Epidermal melanocyte (primary cell): Measurements from ENCODE around the gene ZNF787.
A peak's percentile ranks its signal among the peaks of the same experiment; 100 is the strongest.

Experiments used
- DNase-seq: peaks from one replicate; pipeline ENCODE4 v3.0.0; 2011; ENCODE audit warnings: low spot score; ENCODE audit not compliant: insufficient read length

The ZNF787 gene

DNA sequence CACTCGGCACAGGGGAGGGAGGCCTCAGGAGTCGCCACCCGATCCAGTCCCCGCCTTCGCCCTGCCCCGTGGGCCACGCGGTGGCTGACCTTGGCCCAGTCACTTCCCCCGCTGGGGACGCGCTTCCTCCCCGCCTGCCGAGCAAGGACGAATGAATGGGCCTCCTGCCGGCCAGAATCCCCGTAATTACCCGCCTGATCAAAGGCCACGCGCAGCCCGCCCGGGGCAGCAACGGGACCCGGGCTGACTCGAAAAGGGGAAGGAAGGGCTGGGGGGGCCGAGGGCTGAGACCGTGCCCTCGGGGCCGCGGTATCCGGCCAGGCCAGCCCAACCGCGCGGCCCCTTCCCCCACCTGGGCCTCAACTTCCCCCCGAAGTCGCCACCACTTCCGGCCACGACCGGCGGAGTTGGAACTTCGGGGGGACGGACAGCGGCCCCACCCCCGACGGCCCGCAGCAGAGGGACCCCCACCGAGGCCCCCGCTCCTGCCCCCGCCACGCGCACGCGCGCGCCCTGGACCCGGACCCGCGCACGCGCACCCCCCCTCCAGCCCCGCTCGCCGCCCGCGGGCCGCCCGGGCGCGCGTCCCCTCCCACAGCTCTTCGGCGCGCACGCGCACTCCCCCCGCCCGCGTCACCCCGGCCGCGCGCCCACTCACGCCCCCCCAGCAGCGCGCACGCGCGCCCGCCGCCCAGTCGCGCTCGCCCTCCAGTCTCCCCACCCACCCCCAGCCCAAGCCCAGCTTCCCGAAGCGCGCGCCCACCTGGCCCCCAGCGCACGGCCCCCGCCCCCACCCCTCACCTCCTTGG lies 520 bp downstream of the ZNF787 start:
- peak; percentile 76 for DNase-seq

DNA sequence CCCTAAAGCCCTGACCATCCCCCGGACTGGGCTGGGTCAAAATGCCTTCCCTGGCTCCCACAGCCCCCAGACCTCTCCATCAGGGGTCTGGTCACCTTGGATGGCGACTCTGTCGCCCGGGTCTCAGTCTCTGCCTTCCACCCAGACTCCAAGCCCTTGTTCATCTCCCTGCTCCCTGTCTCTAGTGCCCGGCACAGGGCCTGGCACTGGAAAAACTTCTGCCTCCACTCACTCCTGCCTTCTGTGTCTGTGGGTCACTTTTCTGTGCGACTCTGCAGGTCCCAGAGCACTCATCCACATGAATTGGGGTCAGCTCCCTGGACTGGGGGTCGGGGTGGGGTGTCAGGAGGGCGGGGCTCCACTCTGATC lies 1.1 kb downstream of the ZNF787 start:
- no peak for DNase-seq

DNA sequence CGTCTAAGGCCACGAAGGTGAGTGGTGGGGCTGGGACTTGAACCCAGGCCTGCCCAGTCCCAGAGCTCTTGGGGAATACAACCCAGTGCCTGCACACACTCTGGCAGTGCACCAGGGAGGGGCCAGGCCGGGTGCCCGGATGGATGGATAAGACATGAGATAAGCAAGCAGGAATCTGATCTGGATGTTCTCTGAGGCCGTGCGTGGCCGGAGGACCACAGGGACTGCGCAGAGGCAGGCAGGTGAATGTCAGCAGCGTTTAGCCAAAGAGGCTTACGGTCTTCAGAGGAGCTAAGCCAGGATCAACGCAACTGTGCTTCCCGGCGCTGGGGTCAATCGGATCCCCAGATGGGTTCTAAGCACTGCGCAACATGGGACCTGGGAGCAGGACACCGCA lies 1.5 kb downstream of the ZNF787 start:
- no peak for DNase-seq

- DNase-seq = no peak
Measured at GRCh38 chr19:56118666-56119581, 2.2 kb downstream of the ZNF787 start.

DNA sequence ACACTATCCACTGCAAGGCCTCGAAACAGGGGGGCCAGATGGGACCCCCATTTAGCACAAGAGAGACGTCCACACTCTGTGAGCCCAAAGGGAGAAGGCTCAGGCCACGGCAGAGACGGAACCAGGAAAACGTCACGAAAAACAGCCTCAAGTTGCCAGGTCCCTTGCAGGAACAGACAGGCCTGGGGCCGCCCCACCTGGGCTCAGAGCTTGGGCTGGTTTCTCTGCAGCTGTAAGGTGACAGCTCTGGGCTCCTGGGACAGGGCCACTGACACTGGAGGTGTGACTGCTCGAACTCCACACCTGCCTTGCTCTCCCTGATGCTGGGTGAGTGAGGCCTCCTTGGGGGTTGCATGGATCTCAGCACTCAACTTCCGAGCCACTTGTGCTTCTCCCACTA lies 3.2 kb downstream of the ZNF787 start:
- no peak for DNase-seq

GRCh38 chr19:56117376-56117884 lies 3.7 kb downstream of the ZNF787 start:
- no peak for DNase-seq

DNA sequence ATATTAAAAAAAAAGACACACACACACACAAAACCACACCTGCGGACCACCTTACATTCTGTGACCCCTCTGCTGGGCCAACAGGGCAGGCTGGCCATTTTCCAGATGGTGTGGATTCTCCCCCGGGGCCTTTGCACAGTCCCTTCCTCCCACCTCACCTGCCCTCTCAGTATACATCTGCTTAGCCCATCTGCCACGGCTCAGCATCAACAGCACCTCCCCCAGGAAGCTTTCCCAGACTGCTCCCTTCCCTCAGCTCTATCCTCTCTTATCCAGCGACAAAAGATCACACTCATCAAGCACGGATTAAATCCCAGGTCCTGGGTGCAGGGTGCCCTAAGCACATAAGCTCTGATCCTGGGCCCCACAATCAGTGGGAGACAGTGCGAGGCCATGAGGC lies 4.5 kb downstream of the ZNF787 start:
- no peak for DNase-seq

GRCh38 chr19:56115490-56115889 lies 5.6 kb downstream of the ZNF787 start:
- no peak for DNase-seq

GRCh38 chr19:56114778-56115110 lies 6.4 kb downstream of the ZNF787 start:
- DNase-seq = no peak

DNA sequence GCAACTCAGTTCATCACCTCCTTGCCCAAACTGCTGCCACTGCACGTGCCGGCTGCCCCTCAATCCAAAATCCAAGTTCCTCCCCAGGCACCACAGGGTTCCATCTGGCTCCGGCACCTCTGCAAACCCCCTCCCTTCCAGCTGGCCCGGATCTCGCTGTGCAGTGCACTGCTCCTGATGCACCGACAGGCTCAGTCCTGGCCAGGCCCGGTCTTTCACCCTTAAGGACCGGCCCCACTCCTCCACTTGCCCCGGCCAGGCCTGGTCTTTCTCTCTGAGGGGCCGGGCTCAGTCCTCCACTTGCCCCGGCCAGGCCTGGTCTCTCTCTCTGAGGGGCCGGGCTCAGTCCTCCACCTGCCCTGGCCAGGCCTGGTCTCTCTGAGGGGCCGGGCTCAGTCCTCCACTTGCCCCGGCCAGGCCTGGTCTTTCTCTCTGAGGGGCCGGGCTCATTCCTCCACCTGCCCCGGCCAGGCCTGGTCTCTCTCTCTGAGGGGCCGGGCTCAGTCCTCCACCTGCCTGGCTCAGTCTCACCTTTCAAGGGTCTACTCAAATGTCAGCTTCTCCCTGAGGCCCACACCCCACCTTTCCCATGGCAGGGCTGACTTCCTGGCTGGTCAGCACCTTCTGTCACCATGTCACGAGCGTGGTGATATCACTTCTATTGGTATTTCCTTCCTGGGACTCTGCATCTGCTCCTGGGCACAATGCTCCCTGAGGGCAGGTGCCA lies 6.9 kb downstream of the ZNF787 start:
- DNase-seq = no peak

DNA sequence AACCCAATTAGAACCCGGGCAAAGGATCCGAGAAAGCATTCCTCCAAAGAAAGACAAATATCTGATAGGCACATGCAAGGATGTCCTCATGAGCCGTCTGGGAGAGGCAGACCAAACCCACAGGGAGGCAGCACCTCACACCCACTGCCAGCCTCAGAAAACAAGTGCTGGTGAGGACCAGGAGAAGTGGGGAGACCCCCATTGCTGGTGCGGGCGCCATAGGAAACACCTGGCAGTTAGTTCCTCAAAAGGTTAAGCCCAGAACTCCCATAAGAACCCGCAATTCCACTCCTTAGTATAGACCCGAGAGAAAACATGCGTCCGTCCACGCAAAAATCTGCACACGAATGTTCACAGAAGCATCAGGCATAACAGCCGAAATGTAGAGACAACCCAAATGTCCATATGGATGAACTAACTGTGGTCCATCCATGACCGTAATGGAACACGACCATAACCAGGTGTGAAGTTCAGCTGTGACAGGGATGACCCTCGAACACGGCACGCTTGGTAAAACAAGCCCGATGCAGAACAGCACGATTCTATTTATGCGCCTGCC lies 7.9 kb downstream of the ZNF787 start:
- no peak for DNase-seq

GRCh38 chr19:56112313-56112709 lies 8.8 kb downstream of the ZNF787 start:
- no peak for DNase-seq

DNA sequence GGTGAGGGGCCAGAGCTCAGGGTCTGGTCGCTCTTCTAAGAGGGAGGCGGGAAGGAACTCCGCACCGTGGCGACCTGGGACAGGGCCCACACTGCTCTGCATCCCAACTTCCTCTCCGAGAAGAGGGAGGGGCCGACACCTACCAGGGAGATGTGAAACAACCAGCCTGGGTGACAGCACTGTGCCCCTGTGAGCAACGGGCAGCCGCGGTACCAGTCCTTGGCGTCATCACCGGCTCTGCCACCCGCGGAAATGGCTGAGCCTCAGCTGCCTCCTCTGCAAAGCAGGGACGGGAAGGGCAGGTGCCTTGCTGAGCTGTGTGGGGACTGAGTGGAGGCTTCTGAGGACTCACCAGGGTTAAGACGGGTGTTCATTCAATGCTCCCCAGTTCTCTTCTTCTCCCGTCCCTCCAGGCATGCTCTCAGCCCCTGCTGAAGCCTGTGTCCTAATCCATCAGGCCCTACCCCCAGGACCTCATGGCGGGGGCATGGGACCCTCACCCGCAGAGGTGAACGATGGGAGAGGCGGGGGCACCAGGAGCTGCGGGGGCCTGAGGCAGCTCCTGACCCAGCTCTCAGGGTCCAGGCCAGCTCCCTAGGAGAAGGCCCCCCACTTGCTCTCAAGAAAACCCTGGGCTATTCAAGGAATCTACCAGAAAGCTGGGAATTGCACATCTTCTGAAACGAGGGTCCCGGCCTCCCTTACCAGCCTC lies 9.3 kb downstream of the ZNF787 start:
- no peak for DNase-seq

GRCh38 chr19:56110515-56111448 lies 10.3 kb downstream of the ZNF787 start:
- DNase-seq = no peak

- DNase-seq = no peak
Measured at GRCh38 chr19:56109226-56109625, 11.9 kb downstream of the ZNF787 start.

DNA sequence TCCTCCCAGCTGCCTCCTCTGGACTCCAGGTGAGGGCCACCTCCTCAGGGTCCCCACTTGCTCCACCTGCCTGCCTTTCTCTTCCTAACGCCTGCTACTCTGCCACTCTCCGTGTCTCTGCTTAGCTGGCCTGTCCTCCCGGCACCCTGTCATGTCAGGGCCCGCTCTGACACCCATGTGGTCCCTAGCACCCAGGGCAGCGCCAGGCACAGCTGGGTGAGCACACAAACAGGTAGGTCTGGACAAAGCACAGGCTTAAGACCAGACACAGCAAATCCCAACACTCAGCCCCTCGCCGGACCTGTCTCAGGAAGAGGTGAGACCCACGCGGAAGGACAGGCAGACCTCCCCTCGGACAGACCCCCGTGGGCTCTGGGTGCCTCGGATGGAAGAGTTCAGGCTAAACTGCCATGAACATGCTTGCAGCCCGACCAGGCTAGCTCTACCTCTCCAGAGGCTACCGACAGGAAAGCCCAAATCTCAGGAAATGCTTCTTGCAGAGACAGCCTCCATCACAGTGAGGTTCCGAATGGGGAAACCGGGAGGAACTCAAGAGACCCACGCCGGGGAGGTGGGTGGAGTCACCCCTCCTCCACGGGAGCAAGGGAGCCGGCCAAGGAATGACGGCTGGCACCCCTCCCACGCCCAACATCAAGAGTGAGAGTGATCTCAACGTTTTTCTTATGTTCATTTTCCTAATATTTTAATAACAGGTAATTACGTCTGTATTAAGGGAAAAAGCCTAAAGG lies 12.5 kb downstream of the ZNF787 start:
- no peak for DNase-seq

DNA sequence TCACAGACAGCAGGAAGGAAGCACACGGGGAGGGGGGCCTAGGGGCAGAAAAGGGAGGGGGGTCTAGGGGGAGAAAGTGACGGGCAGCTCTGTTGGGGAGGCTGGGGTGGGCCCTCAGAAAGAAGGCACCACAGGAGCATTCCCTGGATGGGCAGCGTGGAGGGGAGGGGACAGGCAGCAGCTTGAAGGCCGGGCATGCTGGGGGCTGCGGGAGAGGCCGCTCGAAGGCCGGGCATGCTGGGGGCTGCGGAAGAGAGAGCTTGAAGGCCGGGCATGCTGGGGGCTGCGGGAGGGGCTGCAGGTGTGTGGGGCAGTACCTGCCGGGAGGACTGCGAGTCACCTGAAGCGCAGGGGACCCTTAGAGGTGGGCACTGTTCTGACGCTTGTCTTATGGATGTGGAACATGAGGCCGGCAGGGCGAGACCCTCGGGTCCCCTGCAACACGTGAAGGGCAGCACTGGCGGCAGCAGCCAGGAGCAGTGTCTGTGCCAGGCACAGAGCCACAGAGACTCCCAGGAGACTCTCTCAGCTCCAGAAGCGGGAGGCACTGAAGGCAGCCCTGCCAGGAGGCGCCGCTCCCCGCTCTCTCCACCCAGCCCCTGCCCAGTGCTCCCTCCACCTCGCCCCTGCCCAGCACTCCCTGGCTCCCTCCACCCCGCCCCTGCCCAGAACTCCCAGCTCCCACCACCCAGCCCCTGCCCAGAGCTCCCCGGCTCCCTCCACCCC lies 13.3 kb downstream of the ZNF787 start:
- DNase-seq = no peak

GRCh38 chr19:56106993-56107392 lies 14.1 kb downstream of the ZNF787 start:
- no peak for DNase-seq
